Measurements from ENCODE around the gene PSD2.

The PSD2 gene

GRCh38 chr5:139812836-139813805 lies 17.5 kb downstream of the PSD2 start:
- Histone ChIP-seq H4K20me1 (ENCODE audit: low read depth, low read length) (no peaks in the 10 kb centered on the region), H2AFZ (ENCODE audit: low read depth, low read length, severe bottlenecking) (no peak overlapping the region), H3K9me3 (ENCODE audit: insufficient read depth, low read length) (no peaks in the 10 kb centered on the region), H3K9me2 (replicated peaks; ENCODE audit: insufficient read depth, low read length) (no peaks in the 10 kb centered on the region), H3K9ac (ENCODE audit: low read length) (no peak overlapping the region), H3K36me3 (ENCODE audit: low read length) (no peaks in the 10 kb centered on the region), H3K4me2 (ENCODE audit: low read depth, low read length, poor library complexity, severe bottlenecking) (no peak overlapping the region), H3K27me3 (ENCODE audit: low read length) (no peaks in the 10 kb centered on the region), H3K79me2 (ENCODE audit: insufficient read depth, low read length) (no peaks in the 10 kb centered on the region), H3F3A (ENCODE audit: insufficient read depth) (no peaks in the 10 kb centered on the region), H3K4me3 (ENCODE audit: insufficient read depth, low read length, poor library complexity, severe bottlenecking) (no peak overlapping the region), H3K27ac (ENCODE audit: low read depth, low read length) (no peak overlapping the region)
- TF ChIP-seq CTCF (IDR thresholded peaks at IDR 0.05; ENCODE audit: insufficient read depth, low read length, poor library complexity, severe bottlenecking): no peak
- no peak for TF ChIP-seq EZH2phosphoT487 (conservative IDR thresholded peaks at IDR 0.05; ENCODE audit: low read length)

- no peaks in the 10 kb centered on the region for H4K20me1 ChIP-seq (ENCODE audit: low read depth, low read length)
- no peaks in the 10 kb centered on the region for H3K36me3 ChIP-seq (ENCODE audit: low read length)
- H3K79me2 ChIP-seq (ENCODE audit: insufficient read depth, low read length): no peaks in the 10 kb centered on the region
- no peaks in the 10 kb centered on the region for H3F3A ChIP-seq (ENCODE audit: insufficient read depth)
- no peak overlapping the region for H3K27ac ChIP-seq (ENCODE audit: low read depth, low read length)
- no peak overlapping the region for H3K9ac ChIP-seq (ENCODE audit: low read length)
- TF ChIP-seq EZH2phosphoT487 (conservative IDR thresholded peaks at IDR 0.05; ENCODE audit: low read length) (no peak), CTCF (IDR thresholded peaks at IDR 0.05; ENCODE audit: insufficient read depth, low read length, poor library complexity, severe bottlenecking) (no peak)
- H3K9me3 ChIP-seq (ENCODE audit: insufficient read depth, low read length): no peaks in the 10 kb centered on the region
- no peak overlapping the region for H2AFZ ChIP-seq (ENCODE audit: low read depth, low read length, severe bottlenecking)
- no peaks in the 10 kb centered on the region for H3K27me3 ChIP-seq (ENCODE audit: low read length)
- no peaks in the 10 kb centered on the region for H3K9me2 ChIP-seq (replicated peaks; ENCODE audit: insufficient read depth, low read length)
- H3K4me2 ChIP-seq (ENCODE audit: low read depth, low read length, poor library complexity, severe bottlenecking): no peak overlapping the region
- no peak overlapping the region for H3K4me3 ChIP-seq (ENCODE audit: insufficient read depth, low read length, poor library complexity, severe bottlenecking)
These were observed 18.6 kb downstream of the PSD2 start for GRCh38 chr5:139814191-139814601.

DNA sequence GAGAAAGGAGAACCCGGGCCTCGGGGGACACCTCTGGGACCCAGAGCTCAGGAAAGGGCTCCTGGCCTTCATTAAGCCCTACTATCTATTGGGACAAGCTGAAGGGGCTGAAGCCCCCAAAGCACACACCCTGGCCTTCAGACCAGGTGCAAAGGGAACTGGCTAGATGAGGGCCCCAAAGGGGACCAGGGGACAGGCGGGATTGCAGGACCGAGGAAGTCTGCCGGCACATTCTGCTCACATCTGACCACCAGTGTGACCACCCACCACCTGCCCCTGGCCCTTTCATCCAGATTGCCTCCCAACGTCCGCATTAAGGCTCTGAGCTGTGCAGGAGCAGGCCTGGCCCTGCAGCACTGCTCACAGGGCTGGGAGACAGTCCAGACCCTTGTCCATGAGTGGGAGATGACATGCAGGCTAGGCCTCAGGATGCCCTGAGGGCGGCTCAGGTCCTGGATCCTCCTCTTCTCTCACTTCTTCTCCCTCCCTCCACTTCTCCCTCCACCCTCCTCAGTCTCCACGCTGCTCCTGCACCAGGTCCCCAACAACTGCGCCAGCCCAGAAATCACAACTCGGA lies 19.2 kb downstream of the PSD2 start:
- H3K79me2 ChIP-seq (ENCODE audit: insufficient read depth, low read length): no peaks in the 10 kb centered on the region
- H3F3A ChIP-seq (ENCODE audit: insufficient read depth): no peaks in the 10 kb centered on the region
- no peak overlapping the region for H3K4me2 ChIP-seq (ENCODE audit: low read depth, low read length, poor library complexity, severe bottlenecking)
- no peaks in the 10 kb centered on the region for H4K20me1 ChIP-seq (ENCODE audit: low read depth, low read length)
- no peak overlapping the region for H3K4me3 ChIP-seq (ENCODE audit: insufficient read depth, low read length, poor library complexity, severe bottlenecking)
- TF ChIP-seq CTCF (IDR thresholded peaks at IDR 0.05; ENCODE audit: insufficient read depth, low read length, poor library complexity, severe bottlenecking) (no peak), EZH2phosphoT487 (conservative IDR thresholded peaks at IDR 0.05; ENCODE audit: low read length) (no peak)
- no peak overlapping the region for H2AFZ ChIP-seq (ENCODE audit: low read depth, low read length, severe bottlenecking)
- no peaks in the 10 kb centered on the region for H3K9me3 ChIP-seq (ENCODE audit: insufficient read depth, low read length)
- H3K36me3 ChIP-seq (ENCODE audit: low read length): no peaks in the 10 kb centered on the region
- no peaks in the 10 kb centered on the region for H3K9me2 ChIP-seq (replicated peaks; ENCODE audit: insufficient read depth, low read length)
- no peak overlapping the region for H3K27ac ChIP-seq (ENCODE audit: low read depth, low read length)
- H3K27me3 ChIP-seq (ENCODE audit: low read length): no peaks in the 10 kb centered on the region
- H3K9ac ChIP-seq (ENCODE audit: low read length): no peak overlapping the region
